HG03175 (cell line): ENCODE measurements around the gene GSG1L.

Experiments used
- ATAC-seq: cut with Tn5 transposase; IDR thresholded peaks from one replicate; pipeline ENCODE4 v1.9.1; 2021; ENCODE audit warnings: mild to moderate bottlenecking, moderate library complexity; ENCODE audit not compliant: unreplicated experiment

Gene GSG1L

GRCh38 chr16:27764427-27764826 lies 299.1 kb downstream of the GSG1L start:
- no peak for ATAC-seq

GRCh38 chr16:27762441-27762840 lies 301.1 kb downstream of the GSG1L start:
- ATAC-seq, result no peak

GRCh38 chr16:27761816-27762215 lies 301.7 kb downstream of the GSG1L start:
- no peak for ATAC-seq

DNA sequence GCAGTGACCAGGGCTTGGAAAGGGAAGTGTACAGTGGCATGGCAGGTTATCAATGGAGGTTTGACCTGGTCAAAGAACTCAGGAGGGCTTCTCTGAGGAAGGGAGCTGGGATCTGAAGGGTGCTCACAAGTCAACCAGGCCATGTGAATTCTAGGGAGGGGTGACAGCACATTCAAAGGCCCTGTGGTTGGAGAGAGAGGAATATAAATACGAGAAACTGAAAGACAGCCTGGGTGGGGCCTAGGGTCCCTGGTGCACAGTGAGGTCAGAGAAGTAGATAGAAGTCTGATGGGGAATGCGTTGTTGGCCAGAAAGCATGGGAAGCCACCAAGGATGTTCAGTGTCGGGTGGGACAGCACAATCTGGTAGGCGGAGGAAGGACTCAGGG lies 302.7 kb downstream of the GSG1L start:
- no peak for ATAC-seq

DNA sequence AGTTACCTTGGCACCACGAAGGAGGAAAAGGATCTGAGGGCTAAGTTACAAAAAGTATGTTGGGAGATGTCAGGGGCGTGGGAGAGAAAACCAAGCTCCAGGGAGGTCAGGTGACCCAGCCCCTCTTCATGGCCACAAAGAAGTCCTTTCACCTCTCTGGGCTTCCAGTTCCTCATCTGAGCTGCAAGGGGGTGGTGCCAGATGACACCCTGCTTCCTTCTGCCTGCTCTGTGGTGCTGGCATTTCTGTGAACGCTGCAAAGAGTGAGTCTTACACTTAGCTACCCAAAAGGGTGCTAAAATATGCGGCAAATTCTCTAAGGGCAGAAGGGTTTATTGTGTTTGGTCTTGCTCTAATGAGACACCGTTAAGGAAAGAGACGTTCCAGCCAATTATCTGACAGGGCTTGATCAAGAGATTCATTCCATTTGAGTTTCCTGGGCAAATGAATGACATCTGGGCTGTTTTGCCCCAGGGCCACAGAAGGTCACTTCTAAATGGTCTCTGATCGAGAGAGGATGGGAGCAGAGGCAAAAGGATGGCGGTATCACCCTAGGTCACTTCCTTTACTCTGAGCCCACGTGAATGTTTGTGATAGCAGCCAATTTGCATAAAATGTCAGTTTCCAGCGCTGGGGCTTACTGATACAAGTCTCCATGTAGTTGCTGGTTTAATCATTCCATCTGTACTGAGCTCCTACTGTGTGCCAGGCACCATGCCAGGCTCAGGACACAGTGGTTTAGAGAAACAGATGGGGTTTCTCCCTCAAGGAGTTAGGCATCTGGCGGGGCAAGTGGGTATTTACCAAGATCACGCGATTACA lies 303.3 kb downstream of the GSG1L start:
- ATAC-seq, result peak; percentile 59

GRCh38 chr16:27759301-27759871 lies 304.1 kb downstream of the GSG1L start:
- no peak for ATAC-seq

- no peak for ATAC-seq
Observed at GRCh38 chr16:27758544-27758943, 305.0 kb downstream of the GSG1L start.

- ATAC-seq, result no peak
Observed at GRCh38 chr16:27756206-27756970, 307.1 kb downstream of the GSG1L start.

DNA sequence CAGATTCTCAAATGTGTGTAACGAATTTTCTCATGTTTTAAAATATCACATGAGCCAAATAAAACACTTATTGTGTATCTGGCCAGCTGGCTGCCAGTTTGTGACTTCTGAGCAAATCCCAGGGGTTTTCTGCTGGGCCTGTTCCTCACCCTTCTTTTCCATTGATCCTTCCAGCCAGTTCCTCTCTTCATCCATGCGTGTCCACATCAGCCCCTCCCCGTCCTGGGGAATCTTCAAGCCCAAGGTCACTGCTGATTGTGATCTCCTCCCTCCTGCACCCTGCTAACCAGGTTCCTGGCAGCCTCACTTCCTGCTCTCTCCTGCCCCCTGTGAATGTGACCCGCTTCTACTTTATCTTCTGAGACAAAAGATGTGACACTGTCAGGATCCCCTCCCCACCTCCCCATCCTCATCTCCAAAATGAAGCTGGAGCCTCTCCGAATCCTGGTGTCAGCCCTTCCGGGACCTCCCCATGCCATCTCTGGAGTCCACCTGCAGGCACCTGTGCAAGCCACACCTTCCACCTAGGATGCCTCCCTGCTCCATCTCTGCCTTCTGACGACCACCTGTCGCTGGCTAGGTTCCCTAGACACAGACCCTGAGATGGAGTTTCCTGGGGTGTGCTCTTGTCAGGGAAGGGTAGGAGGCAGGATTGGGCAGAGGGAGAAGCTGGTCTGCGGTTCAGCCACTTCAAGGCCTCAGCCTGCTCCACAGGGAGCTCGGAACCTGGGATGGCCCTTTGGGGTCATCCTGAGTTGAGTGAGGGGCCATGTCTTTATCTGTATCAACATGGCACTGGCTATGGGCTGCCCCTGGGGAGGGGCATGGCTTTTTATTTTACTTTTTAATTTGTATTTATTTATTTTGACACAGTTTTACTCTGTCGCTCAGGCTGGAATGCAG lies 308.5 kb downstream of the GSG1L start:
- ATAC-seq, result no peak

DNA sequence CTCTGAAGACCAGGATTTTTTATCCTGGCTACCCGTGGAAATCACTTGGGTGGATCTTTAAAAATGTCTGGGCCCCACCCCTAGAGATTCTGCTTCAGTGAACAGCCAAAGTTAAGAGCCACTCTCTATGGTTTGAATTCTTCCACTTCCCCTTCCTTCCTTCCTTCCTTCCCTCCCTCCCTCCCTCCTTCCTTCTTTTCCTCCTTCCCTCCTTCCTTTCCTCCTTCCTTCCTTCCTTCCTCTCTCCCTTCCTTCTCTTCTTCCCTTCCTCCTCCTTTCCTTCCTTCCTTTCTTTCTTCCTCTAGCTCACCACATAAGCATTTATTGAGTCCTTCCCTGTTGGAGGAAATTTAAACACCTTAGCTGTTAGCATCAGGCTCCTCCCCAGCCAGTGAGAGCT lies 310.0 kb downstream of the GSG1L start:
- no peak for ATAC-seq

DNA sequence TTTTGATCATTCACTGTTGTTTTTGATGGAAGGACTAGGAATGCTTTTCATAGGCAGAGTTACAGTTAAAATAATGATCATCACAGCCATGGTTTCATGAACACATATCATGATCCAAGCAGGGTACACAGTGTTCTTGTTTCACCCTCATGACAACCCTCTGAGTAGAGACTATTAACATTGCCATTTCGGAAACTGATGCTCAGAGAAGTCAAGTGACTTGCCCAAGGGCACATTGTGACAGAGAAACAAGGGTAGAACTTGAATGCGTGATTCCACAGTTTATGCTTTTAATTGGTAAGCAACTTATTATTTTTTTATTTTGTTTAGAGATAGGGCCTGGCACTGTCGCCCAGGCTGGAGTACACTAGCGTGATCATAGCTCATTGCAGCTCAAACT lies 311.3 kb downstream of the GSG1L start:
- ATAC-seq, result no peak

GRCh38 chr16:27751676-27752075 lies 311.8 kb downstream of the GSG1L start:
- no peak for ATAC-seq

DNA sequence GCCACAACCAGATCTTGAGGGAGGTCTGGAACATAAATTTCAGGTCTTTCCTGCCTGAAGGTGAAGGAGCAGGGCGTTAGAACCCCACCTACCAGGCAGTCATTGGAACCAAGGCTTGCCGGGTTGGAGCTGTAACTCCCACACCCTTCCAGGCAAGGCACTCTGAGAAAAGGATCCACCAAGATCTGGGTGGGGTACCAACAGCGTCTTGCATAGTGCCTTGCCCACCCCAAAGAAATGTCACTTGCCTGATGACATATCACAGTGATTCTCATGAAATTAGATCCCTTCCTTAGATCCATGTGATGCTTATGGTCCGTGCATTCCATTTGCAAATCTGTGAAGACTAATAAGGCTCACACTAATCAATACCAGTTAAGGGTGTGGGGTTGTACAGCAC lies 312.3 kb downstream of the GSG1L start:
- ATAC-seq, result no peak

- no peak for ATAC-seq
Observed at GRCh38 chr16:27749946-27750345, 313.6 kb downstream of the GSG1L start.

GRCh38 chr16:27749547-27749875 lies 314.0 kb downstream of the GSG1L start:
- ATAC-seq, result no peak

DNA sequence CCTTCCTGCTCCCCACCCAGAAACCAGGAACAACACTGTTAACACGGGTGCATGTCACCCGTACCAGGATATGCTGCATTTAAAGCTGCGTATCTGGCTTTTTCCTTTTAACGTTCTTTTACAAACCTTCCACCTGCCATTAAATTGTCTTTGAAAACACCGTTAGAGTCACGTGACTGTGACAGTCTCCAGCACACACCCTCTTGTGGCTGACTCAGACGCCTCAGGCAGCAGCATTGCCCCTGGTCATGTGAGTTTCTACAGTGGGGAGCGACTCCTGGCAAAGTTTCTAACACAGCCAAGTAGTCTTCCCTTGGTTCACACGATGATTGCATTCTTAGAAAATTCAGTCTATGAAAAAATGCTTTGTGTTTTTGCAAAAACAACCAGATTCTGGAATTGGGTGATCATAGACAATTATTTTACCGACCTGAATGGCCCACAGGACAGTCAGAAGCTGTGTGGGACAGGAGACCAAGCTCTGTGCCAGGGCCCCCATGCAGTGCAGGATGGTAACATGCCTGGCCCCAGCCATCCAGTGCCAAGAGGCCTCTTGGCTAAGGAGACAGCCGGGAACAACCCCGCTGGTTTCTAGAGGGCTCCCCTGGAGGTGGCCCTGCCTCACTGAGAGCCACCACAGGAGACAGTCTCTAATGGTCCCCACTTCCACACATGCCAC lies 314.5 kb downstream of the GSG1L start:
- ATAC-seq, result no peak

- no peak for ATAC-seq
Observed at GRCh38 chr16:27747946-27748345, 315.6 kb downstream of the GSG1L start.

DNA sequence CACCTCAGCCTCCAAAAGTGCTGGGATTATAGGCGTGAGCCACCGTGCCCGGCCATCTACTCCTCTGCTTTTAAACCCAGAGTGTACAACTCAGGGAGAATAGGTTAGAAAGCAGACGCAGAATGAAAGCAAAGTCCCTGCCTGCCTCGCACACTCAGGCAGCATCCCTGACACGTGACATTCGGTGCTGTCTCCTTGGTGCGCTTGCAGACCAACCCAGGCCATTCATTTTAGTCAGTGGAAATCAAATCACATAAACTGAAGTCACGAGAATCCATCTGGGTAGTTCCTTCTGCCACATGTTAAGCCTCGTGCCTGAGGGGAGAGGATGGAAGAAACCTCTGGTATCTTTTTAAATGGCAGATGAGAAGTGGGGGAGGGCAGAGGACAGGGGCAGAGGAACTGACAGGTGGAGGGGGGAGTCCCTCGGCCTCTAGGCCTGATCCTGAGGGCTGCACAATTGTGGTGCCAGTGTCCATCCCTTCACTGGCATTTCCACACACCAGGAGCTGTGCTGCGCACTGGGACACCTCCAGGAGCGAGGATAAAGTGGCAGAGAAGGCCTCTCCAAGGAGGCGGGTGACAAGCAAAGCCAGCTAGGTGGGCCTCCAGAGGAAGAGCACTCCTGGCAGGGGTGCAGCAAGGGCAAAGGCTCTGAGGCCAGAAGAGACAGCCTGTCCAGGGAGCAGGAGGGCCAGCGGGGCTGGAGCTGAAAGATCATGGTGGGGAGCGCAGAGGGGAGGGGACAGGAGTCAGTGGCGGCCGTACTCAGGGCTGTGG lies 317.2 kb downstream of the GSG1L start:
- ATAC-seq, result no peak

GRCh38 chr16:27745348-27745747 lies 318.2 kb downstream of the GSG1L start:
- ATAC-seq, result no peak

GRCh38 chr16:27743963-27744362 lies 319.6 kb downstream of the GSG1L start:
- ATAC-seq, result no peak
